Astrocyte of the spinal cord (primary cell): Measurements from ENCODE around the gene ABCA4.

Experiments
- DNase-seq: peaks from one replicate; pipeline ENCODE4 v3.0.0; 2011; ENCODE audit warnings: low read depth, low spot score
- H3K4me3 ChIP-seq: 2 replicates; pipeline ENCODE4 v1.5.1; 2011; ENCODE audit warnings: low read depth, mild to moderate bottlenecking, low read length, moderate library complexity
- in situ Hi-C: cut with HindIII; loops from 2 replicates; pipeline ENCODE4 v1.10.0; 2017; ENCODE audit warnings: low sequenced_read_pairs
- TF ChIP-seq, protein P1 (sequence below): IDR thresholded peaks from 2 replicates; pipeline ENCODE4 v1.5.1; 2012; ENCODE audit warnings: low read depth, mild to moderate bottlenecking, low read length, inconsistent platforms

ABCA4 gene

DNA sequence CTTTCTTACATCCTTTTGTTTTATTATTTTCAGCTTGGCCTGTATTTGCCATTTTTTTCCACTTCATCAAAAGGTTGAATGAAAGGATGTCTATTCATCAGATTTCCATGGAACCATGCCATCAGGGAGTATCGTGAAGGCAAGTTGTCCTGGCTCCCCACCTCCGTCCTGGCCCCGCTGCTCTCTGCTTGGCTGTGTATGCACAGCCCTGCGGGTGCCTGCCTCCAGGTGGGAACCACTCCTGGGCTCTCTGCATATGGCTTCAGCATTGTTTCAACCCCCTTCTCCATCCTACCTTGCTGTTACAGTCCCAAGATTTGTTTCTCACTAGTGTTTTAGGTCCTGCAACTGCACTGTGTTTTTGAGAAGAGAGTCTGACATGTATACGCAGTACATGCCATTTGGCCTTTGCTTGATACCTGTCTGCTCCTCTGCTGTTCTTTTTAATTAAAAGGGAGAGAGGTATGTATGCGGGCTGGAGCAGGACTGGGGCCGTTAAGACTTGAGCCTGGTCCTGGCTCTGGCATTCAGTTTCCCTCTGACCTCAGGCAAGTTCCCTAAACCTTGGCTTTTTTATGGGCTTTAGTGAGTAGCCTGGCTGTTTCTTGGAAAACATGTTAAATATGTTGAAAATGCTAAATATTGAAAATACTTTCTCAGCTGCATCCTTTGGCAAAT, 141.8 kb downstream of the ABCA4 start:
- DNase-seq = no peak
- TF ChIP-seq, protein P1, sequence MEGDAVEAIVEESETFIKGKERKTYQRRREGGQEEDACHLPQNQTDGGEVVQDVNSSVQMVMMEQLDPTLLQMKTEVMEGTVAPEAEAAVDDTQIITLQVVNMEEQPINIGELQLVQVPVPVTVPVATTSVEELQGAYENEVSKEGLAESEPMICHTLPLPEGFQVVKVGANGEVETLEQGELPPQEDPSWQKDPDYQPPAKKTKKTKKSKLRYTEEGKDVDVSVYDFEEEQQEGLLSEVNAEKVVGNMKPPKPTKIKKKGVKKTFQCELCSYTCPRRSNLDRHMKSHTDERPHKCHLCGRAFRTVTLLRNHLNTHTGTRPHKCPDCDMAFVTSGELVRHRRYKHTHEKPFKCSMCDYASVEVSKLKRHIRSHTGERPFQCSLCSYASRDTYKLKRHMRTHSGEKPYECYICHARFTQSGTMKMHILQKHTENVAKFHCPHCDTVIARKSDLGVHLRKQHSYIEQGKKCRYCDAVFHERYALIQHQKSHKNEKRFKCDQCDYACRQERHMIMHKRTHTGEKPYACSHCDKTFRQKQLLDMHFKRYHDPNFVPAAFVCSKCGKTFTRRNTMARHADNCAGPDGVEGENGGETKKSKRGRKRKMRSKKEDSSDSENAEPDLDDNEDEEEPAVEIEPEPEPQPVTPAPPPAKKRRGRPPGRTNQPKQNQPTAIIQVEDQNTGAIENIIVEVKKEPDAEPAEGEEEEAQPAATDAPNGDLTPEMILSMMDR = no peak
- no peak overlapping the region for H3K4me3 ChIP-seq
- in situ Hi-C loops = no loop called here

DNA sequence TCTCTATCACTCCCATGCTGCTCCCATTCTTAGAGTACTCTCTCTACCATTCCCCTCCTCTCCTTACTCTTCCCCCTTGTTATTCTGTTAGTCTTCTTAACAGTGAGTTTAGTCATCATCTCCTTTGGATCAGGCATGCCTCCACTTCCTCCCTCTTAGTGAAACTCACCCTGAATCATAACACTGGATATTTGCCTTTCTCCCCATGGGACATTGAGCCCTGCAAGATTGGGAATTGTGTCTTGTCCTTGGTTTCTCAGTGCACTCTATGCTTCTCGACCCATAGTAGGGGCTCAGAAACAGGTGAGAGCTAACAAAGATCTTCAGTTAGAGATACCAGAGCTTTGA, 143.4 kb downstream of the ABCA4 start:
- peak; percentile 63 for DNase-seq
- TF ChIP-seq, protein P1 = no peak

DNA sequence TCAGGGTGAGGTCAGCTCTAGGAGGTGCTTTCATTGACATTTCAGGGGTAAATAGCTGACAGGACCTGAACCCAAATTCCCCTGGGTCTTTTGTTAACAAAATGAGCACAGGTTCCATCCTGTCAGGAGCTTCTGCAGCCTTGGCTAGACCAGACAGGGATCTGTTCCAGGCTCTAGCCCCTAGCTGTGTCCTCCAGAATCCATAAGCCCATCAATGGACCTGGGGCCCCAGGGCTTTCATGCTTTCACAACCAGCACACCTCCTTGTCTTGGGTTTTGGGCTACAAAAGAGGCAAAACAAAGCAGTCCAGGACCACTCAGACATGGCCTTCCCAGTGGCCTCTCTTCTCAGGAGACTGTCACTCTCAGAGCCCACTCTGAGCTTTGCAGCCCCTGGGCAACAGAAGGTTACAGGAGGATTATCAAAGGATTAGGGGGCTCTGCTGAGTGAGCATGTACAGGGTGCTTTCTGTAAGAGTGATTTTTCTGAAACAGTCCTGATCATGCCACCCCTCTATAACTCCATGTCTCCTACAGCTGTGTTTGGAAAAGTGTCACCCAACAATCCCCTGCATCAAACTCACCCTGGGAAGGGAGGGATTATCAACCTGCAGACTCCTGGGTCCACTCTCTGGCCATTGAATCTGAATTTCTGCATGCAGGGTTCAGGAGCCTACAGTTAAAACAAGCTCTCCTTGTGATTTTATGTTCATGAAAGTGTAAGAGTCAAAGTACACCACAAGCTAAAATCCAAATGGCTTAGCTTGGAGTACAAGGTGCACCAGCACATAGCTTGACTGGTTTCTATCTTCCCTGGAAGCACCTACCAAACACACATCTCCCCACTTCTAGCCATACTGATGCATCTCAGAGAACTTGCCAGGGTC, 144.0 kb downstream of the ABCA4 start:
- TF ChIP-seq, protein P1 = no peak
- H3K4me3 ChIP-seq = no peak overlapping the region
- in situ Hi-C loops = no loop called here
- no peak for DNase-seq

More for the DNA sequence above, 143.4 kb downstream of the ABCA4 start:
- H3K4me3 ChIP-seq = no peak overlapping the region
- in situ Hi-C loops = no loop called here

DNA sequence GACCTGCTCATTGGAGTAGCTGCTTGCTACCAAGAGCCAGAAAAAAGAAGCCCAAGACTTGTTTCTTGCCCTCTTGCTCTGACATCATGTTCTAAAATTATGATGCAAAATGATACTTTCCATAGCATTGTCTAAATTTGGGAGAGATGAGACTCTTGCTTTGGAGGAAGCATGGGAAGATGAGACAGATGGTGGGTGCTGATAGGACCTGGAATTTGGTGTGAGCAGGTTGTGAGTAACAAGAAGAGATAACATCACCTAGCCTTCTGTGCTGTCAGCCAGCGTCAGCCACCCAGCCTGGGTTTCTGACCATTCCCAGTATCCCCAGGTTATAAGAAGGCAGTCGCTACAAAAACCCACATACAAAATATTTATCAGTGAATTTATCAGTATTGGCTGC, 144.7 kb downstream of the ABCA4 start:
- in situ Hi-C loops = no loop called here
- no peak overlapping the region for H3K4me3 ChIP-seq
- TF ChIP-seq, protein P1 = no peak
- no peak for DNase-seq

DNA sequence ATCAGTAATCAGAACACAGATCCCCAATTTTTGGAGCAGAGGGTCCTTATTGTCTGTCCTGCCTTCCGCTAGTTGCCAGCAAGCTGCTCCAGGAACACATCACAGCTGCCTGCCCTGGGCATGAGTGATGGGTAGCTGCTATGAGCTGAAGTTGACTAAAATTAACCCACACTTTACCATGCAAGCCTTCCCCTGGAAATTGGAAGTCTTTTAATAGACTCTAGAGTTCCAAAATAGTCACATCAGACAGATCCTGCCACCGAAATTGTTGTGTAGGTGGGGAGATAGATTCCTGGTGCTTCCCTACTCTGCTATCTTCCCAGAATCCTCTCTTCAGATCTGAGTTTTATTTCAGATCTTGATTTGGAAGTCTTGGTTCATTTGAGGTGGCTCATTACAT, 148.6 kb downstream of the ABCA4 start:
- no peak for DNase-seq
- H3K4me3 ChIP-seq = no peak overlapping the region
- in situ Hi-C loops = no loop called here
- TF ChIP-seq, protein P1 = no peak

DNA sequence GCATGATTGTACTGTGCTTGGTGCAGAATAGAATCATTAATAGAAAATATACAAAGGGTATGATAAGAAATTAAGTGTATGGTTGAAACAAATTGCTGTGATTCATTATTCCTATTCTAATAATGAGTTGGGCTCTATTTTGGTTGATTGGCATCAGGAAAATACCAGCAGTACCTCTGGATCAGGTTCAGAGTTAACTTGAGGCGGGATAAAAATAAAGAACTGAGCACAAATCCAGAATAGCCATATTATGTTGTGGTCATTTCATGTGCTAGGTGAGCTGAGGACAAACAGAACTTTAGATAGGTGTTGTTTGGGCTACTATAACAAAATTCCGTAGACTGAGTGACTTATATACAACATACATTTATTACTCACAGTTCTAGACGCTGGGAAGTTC, 151.1 kb downstream of the ABCA4 start:
- DNase-seq = no peak
- in situ Hi-C loops = no loop called here
- no peak overlapping the region for H3K4me3 ChIP-seq
- TF ChIP-seq, protein P1 = no peak
